Measurements from ENCODE around the gene ZDHHC16. TPM values are rescaled to one million over a fixed set of nuclear protein-coding genes. Genes with fewer than 3 reads are reported as not detected.

ZDHHC16 gene
- total and polyA plus RNA-seq, 2 donors (not counting 1 experiment from before 2014, with no cell fraction given), result 24.1 to 41.5 TPM

GRCh38 chr10:97400665-97401454 lies 45.1 kb upstream of the ZDHHC16 start, which contains the start of gene RRP12:
Gene RRP12 (minus strand): TSS chr10:97401340. CDS start chr10:97401231, 109 bp downstream.
- H3K4me1 Mint-ChIP-seq, result peaks cover 15% of the 10 kb centered on the region
- Histone ChIP-seq H3K27me3 (replicated peaks in 1 of 4; ENCODE audit: control extremely low read depth in 1 of 4, control insufficient read depth in 3 of 4, insufficient read depth in 4 of 4, low read length in 3 of 4) (no peaks in the 10 kb centered on the region), H3K4me3 (ENCODE audit: control extremely low read depth in 1 of 5, extremely low read depth in 1 of 5, insufficient read depth in 1 of 5, low read depth in 2 of 5, low read length in 4 of 5) (peak within 1 kb of the TSS; percentile 68 to 98 (median 81)), H3K36me3 (replicated peaks in 1 of 2; ENCODE audit: control extremely low read depth in 1 of 2, control insufficient read depth in 1 of 2, extremely low read depth in 1 of 2, insufficient read depth in 2 of 2, low read length in 1 of 2) (peaks cover 0 to 8% of the 10 kb centered on the region in 2 experiments), H3K79me2 (ENCODE audit: control insufficient read depth, insufficient read depth, low read length) (peaks cover 17% of the 10 kb centered on the region), H3K4me2 (replicated peaks; ENCODE audit: low read depth, low read length, poor library complexity, severe bottlenecking) (peak within 1 kb of the TSS; percentile 81), H2AFZ (ENCODE audit: insufficient read depth, low read depth, low read length, poor library complexity, severe bottlenecking) (peak within 1 kb of the TSS; percentile 64), H3K9ac (ENCODE audit: low read length) (peak within 1 kb of the TSS; percentile 83), H4K20me1 (ENCODE audit: control insufficient read depth, insufficient read depth, low read length, poor library complexity, severe bottlenecking) (peaks cover 5% of the 10 kb centered on the region), H3K27ac (ENCODE audit: low read length in 2 of 2) (peak within 1 kb of the TSS; percentile 90 to 94), H3K4me1 (ENCODE audit: control insufficient read depth in 2 of 2, insufficient read depth in 2 of 2, low read length in 2 of 2) (peaks cover 12 to 19% of the 10 kb centered on the region in 2 donors), H3K9me3 (ENCODE audit: control extremely low read depth in 1 of 3, control insufficient read depth in 2 of 3, insufficient read depth in 1 of 3, low read length in 2 of 3) (no peaks in the 10 kb centered on the region)
- DNase-seq, result peak; percentile 97
- intact Hi-C loops (cut with micrococcal nuclease), result loop anchor here (1.0 kb wide), 7 partner anchors 25 to 286 kb away; partner anchors contain the start of genes ARHGAP19, AVPI1, EXOSC1 and FRAT2
- TF ChIP-seq CTCF (IDR thresholded peaks at IDR 0.05) (no peak), EZH2 (IDR thresholded peaks at IDR 0.05; ENCODE audit: borderline replicate concordance, insufficient read depth, low read depth, low read length, poor library complexity, severe bottlenecking) (no peak)
- WGBS (ENCODE audit: insufficient coverage), result under 1% methylated on average over 33 of the region's 39 CpGs
- no peaks in the 10 kb centered on the region for H3K27me3 Mint-ChIP-seq
- CTCF ChIA-PET, result interaction anchor here (0.6 to 3.0 kb wide), 10 partner anchors 9 to 1171 kb away, joined by 3 to 16 read pairs (median 4); partner anchors contain the start of gene FRAT1
- ATAC-seq (ENCODE audit: low read depth), result peak; percentile 88
- peak within 1 kb of the TSS; percentile 98 for H3K4me3 Mint-ChIP-seq
- H3K27ac Mint-ChIP-seq, result peak within 1 kb of the TSS; percentile 97
- no peaks in the 10 kb centered on the region for H3K9me3 Mint-ChIP-seq (ENCODE audit: insufficient read depth)
- POLR2A ChIA-PET, result interaction anchor here (0.7 to 1.6 kb wide), 3 partner anchors 14 to 82 kb away, joined by 3 to 12 read pairs (median 3); partner anchors contain the start of gene FRAT1

All from B cell (primary cell).